HepG2 (cell line): Measurements from ENCODE around the gene EID3.

Experiments used
- CTCF ChIP-seq: sonication (generic); formaldehyde crosslinking; IDR thresholded peaks from 2 replicates; pipeline ENCODE4 v1.5.0; 2020; ENCODE audit warnings: mild to moderate bottlenecking, missing genetic modification reagents, moderate library complexity
- GABPB1 ChIP-seq: IDR thresholded peaks from 2 replicates; pipeline ENCODE4 v1.6.1; 2016; ENCODE audit warnings: mild to moderate bottlenecking, missing genetic modification reagents, moderate library complexity, missing compliant biosample characterization
- NBN ChIP-seq: fragments of 450-650 bp; conservative IDR thresholded peaks from 2 replicates; pipeline ENCODE4 v1.6.1; 2017
- TBP ChIP-seq: sonication (generic); formaldehyde crosslinking; IDR thresholded peaks from 2 replicates; pipeline ENCODE4 v1.5.0; 2020; ENCODE audit warnings: missing genetic modification reagents
- ZBTB1 ChIP-seq: sonication (generic); formaldehyde crosslinking; IDR thresholded peaks from 2 replicates; pipeline ENCODE4 v1.4.0; 2020; ENCODE audit warnings: missing genetic modification reagents, borderline replicate concordance

DNA sequence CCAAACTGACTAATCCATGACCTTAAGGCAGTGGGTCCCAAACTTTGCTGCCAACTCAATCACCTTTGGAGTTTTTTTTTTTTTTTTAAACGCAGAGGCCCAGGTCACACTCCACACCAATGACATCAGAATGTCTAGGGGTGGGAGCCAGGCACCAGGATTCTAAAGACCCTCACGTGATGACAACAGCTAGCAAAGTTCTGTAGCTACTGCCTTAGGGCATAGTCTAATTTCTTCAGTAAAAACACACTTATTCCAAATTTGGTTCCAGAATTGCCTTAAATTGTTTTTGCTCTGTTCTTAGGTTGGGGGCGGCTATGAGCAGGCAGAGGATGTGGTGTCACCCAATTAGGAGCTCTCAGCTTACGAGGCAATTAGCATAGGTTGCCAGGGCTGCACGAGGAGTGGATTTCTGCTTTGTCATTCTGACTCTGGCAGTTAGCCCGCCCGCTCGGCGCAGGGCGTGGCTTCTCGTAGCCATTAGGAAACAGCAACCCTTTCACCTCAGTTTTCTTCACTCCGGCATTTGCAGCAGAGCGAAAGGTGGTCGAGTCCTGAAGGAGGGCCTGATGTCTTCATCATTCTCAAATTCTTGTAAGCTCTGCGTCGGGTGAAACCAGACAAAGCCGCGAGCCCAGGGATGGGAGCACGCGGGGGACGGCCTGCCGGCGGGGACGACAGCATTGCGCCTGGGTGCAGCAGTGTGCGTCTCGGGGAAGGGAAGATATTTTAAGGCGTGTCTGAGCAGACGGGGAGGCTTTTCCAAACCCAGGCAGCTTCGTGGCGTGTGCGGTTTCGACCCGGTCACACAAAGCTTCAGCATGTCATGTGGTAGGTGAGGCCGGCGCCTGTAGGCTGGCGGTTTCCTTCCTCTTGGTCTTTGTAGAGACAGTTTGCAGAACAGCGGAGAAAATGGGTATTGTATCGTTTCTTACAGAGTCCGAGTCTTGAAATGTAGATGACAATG, 16.7 kb upstream of the EID3 start:
- TF ChIP-seq CTCF (CRISPR knock-in tag) (peak; percentile 7; the same call in 1 of the 2 replicates), GABPB1 (CRISPR knock-in tag) (peak; percentile 50; the same call in 1 of the 2 replicates), TBP (no peak), ZBTB1 (no peak), NBN (no peak)
